K562 (cell line): ENCODE measurements around the gene DOCK7. TPM values are rescaled to one million over a fixed set of nuclear protein-coding genes. Genes with fewer than 3 reads are reported as not detected.
A peak's percentile ranks its signal among the peaks of the same experiment; 100 is the strongest.

Experiments
- BRCA1 ChIP-seq, 2 experiments: fragments of 450-650 bp in 1 of 2; sonication (generic) in 1 of 2; formaldehyde crosslinking in 1 of 2; IDR thresholded peaks; 2 replicates each; pipeline versions ENCODE4 v1.5.0 to v1.6.1; 2017 to 2020; ENCODE audit warnings: mild to moderate bottlenecking in 1 of 2, missing genetic modification reagents in 1 of 2
- CHD7 ChIP-seq: fragments of 200-600 bp; sonication (generic); IDR thresholded peaks from one replicate; pipeline ENCODE4 v1.6.1; 2012; ENCODE audit warnings: mild to moderate bottlenecking, low read depth, low read length, inconsistent platforms
- CTCF ChIP-seq, 3 experiments: IDR thresholded peaks in 2 of 3; conservative IDR thresholded peaks in 1 of 3; 2 replicates each; pipeline ENCODE4 v1.5.1; 2011 to 2012; ENCODE audit warnings: low read length in 3 of 3, mild to moderate bottlenecking in 3 of 3, control low read depth in 2 of 3, improper control_type of control experiment in 1 of 3, inconsistent platforms in 1 of 3, low read depth in 1 of 3, mixed read lengths in 1 of 3, moderate library complexity in 1 of 3; ENCODE audit not compliant: insufficient read depth in 2 of 3
- JUNB ChIP-seq: fragments of 450-650 bp; formaldehyde crosslinking; conservative IDR thresholded peaks from 2 replicates; pipeline ENCODE4 v1.4.0; 2020; ENCODE audit warnings: mild to moderate bottlenecking
- MAZ ChIP-seq, 2 experiments: fragments of 450-650 bp in 1 of 2; sonication (generic) in 1 of 2; formaldehyde crosslinking; IDR thresholded peaks in 1 of 2; conservative IDR thresholded peaks in 1 of 2; 2 replicates each; pipeline versions ENCODE4 v1.4.0 to v1.5.0; 2020; ENCODE audit warnings: mild to moderate bottlenecking in 1 of 2, missing genetic modification reagents in 1 of 2
- PHTF2 ChIP-seq: fragments of 250-450 bp; sonication (Bioruptor Pico); IDR thresholded peaks from 2 replicates; pipeline ENCODE4 v1.5.0; 2021; ENCODE audit warnings: mild to moderate bottlenecking
- RBBP5 ChIP-seq: fragments of 200-600 bp; sonication (generic); IDR thresholded peaks from 2 replicates; pipeline ENCODE4 v1.6.1; 2012; ENCODE audit warnings: borderline replicate concordance, mild to moderate bottlenecking, low read length, control low read depth, inconsistent platforms; ENCODE audit not compliant: insufficient read depth, poor library complexity, severe bottlenecking
- SMAD3 ChIP-seq: fragments of 450-650 bp; formaldehyde crosslinking; conservative IDR thresholded peaks from 2 replicates; pipeline ENCODE4 v1.4.0; 2020; ENCODE audit warnings: mild to moderate bottlenecking
- TAL1 ChIP-seq: fragments of 450-650 bp; IDR thresholded peaks from 2 replicates; pipeline ENCODE4 v1.6.1; 2016; ENCODE audit warnings: mild to moderate bottlenecking
- TCF3 ChIP-seq: sonication (generic); formaldehyde crosslinking; IDR thresholded peaks from 2 replicates; pipeline ENCODE4 v1.4.0; 2020; ENCODE audit warnings: mild to moderate bottlenecking, missing genetic modification reagents
- ZNF239 ChIP-seq: fragments of 250-450 bp; sonication (Bioruptor Pico); IDR thresholded peaks from 2 replicates; pipeline ENCODE4 v1.4.0; 2020; ENCODE audit warnings: mild to moderate bottlenecking
- polyA plus RNA-seq, 8 experiments: library from polyadenylated mRNA; depleted of rRNA in 4 of 8; stranded (reverse) in 5 of 8; unstranded in 3 of 8; fragments of >200 nt; fragmentation: Nextera tagmentation in 2 of 8; fragmentation: Illumina TruSeq in 1 of 8; extraction: Ambion mirVana in 2 of 8; extraction: Trizol in 1 of 8; gene quantifications; 2 replicates each; pipeline versions ENCODE4 v1.2.1 to v1.2.3, GENCODE V29; 2011 to 2014; ENCODE audit warnings: inconsistent platforms in 1 of 8, missing spikeins in 1 of 8
- total RNA-seq, 7 experiments: library from RNA; depleted of rRNA in 6 of 7; stranded (reverse); fragments of >200 nt in 6 of 7; fragmentation: Illumina TruSeq in 2 of 7; extraction: Trizol in 2 of 7; gene quantifications; 2 replicates each; pipeline versions ENCODE4 v1.2.1 to v1.2.3, GENCODE V29; 2011 to 2021; ENCODE audit warnings: low replicate concordance in 1 of 7

Gene DOCK7
- total and polyA plus RNA-seq, 9 of the 15 experiments (the other 6 are each of a cell fraction or from before 2014, with no cell fraction given): 4.9 to 35.1 (median 12.6) TPM

GRCh38 chr1:62685431-62685859 is 2.7 kb downstream of the DOCK7 start (continued):
- TF ChIP-seq CTCF (IDR thresholded peaks at IDR 0.05 in 2 of 3, conservative IDR thresholded peaks at IDR 0.05 in 1 of 3; ENCODE audit: insufficient read depth in 2 of 3, low read depth in 1 of 3, low read length in 3 of 3): no peak
- TF ChIP-seq SMAD3 (CRISPR knock-in tag): no peak
- peak; percentile 54 for TF ChIP-seq TAL1
- no peak for TF ChIP-seq PHTF2
- no peak for TF ChIP-seq JUNB
- TF ChIP-seq ZNF239: no peak
- no peak for TF ChIP-seq BRCA1 (IDR thresholded peaks at IDR 0.05)
- no peak for TF ChIP-seq BRCA1 (CRISPR knock-in tag; IDR thresholded peaks at IDR 0.05)
- TF ChIP-seq MAZ (CRISPR knock-in tag; conservative IDR thresholded peaks at IDR 0.05 in 1 of 2, IDR thresholded peaks at IDR 0.05 in 1 of 2): no peak
- TF ChIP-seq TCF3: 0 out of 2 replicates have a peak, but pooled peaks have one; percentile 25
- no peak for TF ChIP-seq CHD7
- TF ChIP-seq RBBP5: no peak
